ENCODE data around the gene PRKN. TPM values are rescaled to one million over a fixed set of nuclear protein-coding genes. Genes with fewer than 3 reads are reported as not detected.

PRKN gene
- total RNA-seq, 2 donors from 2014 or later, result 3.3 to 4.8 TPM

- no peak overlapping the region for H3K27ac ChIP-seq (ENCODE audit: low read depth, low read length)
- DNase-seq, result no peak
- H3K9ac ChIP-seq (ENCODE audit: extremely low read depth, low read length, poor library complexity, severe bottlenecking), result no peak overlapping the region
- no peak for TF ChIP-seq CTCF (conservative IDR thresholded peaks at IDR 0.05)
- no peaks in the 10 kb centered on the region for H3K9me3 Mint-ChIP-seq
- 95 to 98% methylated on average over 4 of the region's 5 CpGs for WGBS, 2 experiments (ENCODE audit: insufficient coverage in 1 of 2, insufficient read length in 1 of 2)
- no peak overlapping the region for H3K27ac Mint-ChIP-seq
- no peak overlapping the region for H3K4me3 ChIP-seq (ENCODE audit: low read length)
- no peaks in the 10 kb centered on the region for H3K27me3 ChIP-seq (ENCODE audit: control insufficient read depth, insufficient read depth, low read length, poor library complexity, severe bottlenecking)
- no peak overlapping the region for H3K4me3 Mint-ChIP-seq
- H3K4me1 Mint-ChIP-seq, result no peaks in the 10 kb centered on the region
- no peaks in the 10 kb centered on the region for H3K4me1 ChIP-seq (ENCODE audit: control insufficient read depth, insufficient read depth, low read length)
- H3K27me3 Mint-ChIP-seq (ENCODE audit: insufficient read depth), result no peaks in the 10 kb centered on the region
- H3K36me3 ChIP-seq (ENCODE audit: control insufficient read depth, insufficient read depth, low read length), result no peaks in the 10 kb centered on the region
- no peaks in the 10 kb centered on the region for H3K36me3 Mint-ChIP-seq (ENCODE audit: low read depth)
- no peaks in the 10 kb centered on the region for H3K9me3 ChIP-seq (ENCODE audit: control insufficient read depth, low read length)
Measured at GRCh38 chr6:162270966-162271365, 456.6 kb downstream of the PRKN start.

- Histone ChIP-seq H3K36me3 (ENCODE audit: control insufficient read depth, insufficient read depth, low read length) (no peaks in the 10 kb centered on the region), H3K9me3 (ENCODE audit: control insufficient read depth, low read length) (no peaks in the 10 kb centered on the region), H3K4me1 (ENCODE audit: control insufficient read depth, insufficient read depth, low read length) (no peaks in the 10 kb centered on the region), H3K27me3 (ENCODE audit: control insufficient read depth, insufficient read depth, low read length, poor library complexity, severe bottlenecking) (no peaks in the 10 kb centered on the region), H3K9ac (ENCODE audit: extremely low read depth, low read length, poor library complexity, severe bottlenecking) (no peak overlapping the region), H3K27ac (ENCODE audit: low read depth, low read length) (no peak overlapping the region), H3K4me3 (ENCODE audit: low read length) (no peak overlapping the region)
- no peaks in the 10 kb centered on the region for H3K9me3 Mint-ChIP-seq
- H3K4me1 Mint-ChIP-seq, result peaks cover 5% of the 10 kb centered on the region
- H3K36me3 Mint-ChIP-seq (ENCODE audit: low read depth), result no peaks in the 10 kb centered on the region
- no peak for DNase-seq
- TF ChIP-seq CTCF (conservative IDR thresholded peaks at IDR 0.05), result no peak
- H3K27me3 Mint-ChIP-seq (ENCODE audit: insufficient read depth), result no peaks in the 10 kb centered on the region
- no peak overlapping the region for H3K27ac Mint-ChIP-seq
- no peak overlapping the region for H3K4me3 Mint-ChIP-seq
- 94 to 100% methylated on average over 1 to 2 of the region's 2 CpGs for WGBS, 2 experiments (ENCODE audit: insufficient coverage in 1 of 2, insufficient read length in 1 of 2)
Measured at GRCh38 chr6:162267641-162268040, 459.9 kb downstream of the PRKN start.

GRCh38 chr6:162267126-162267525 lies 460.4 kb downstream of the PRKN start:
- Mint-ChIP-seq H3K27ac (no peak overlapping the region), H3K36me3 (ENCODE audit: low read depth) (no peaks in the 10 kb centered on the region), H3K4me3 (no peak overlapping the region), H3K4me1 (peaks cover 5% of the 10 kb centered on the region), H3K27me3 (ENCODE audit: insufficient read depth) (no peaks in the 10 kb centered on the region), H3K9me3 (no peaks in the 10 kb centered on the region)
- DNase-seq, result no peak
- H3K4me3 ChIP-seq (ENCODE audit: low read length), result no peak overlapping the region
- no peak overlapping the region for H3K27ac ChIP-seq (ENCODE audit: low read depth, low read length)
- no peaks in the 10 kb centered on the region for H3K4me1 ChIP-seq (ENCODE audit: control insufficient read depth, insufficient read depth, low read length)
- TF ChIP-seq CTCF (conservative IDR thresholded peaks at IDR 0.05), result no peak
- H3K36me3 ChIP-seq (ENCODE audit: control insufficient read depth, insufficient read depth, low read length), result no peaks in the 10 kb centered on the region
- WGBS, 2 experiments (ENCODE audit: insufficient coverage in 1 of 2, insufficient read length in 1 of 2), result 93 to 100% methylated on average over 2 to 4 of the region's 4 CpGs
- H3K9me3 ChIP-seq (ENCODE audit: control insufficient read depth, low read length), result no peaks in the 10 kb centered on the region
- no peaks in the 10 kb centered on the region for H3K27me3 ChIP-seq (ENCODE audit: control insufficient read depth, insufficient read depth, low read length, poor library complexity, severe bottlenecking)
- H3K9ac ChIP-seq (ENCODE audit: extremely low read depth, low read length, poor library complexity, severe bottlenecking), result no peak overlapping the region

All from endodermal cell (in vitro differentiated cells).